CD4-positive, alpha-beta T cell (primary cell): ENCODE data around the gene DNAH6. TPM values are rescaled to one million over a fixed set of nuclear protein-coding genes. Genes with fewer than 3 reads are reported as not detected.

ENCODE experiments used
- ATAC-seq: fragments of 200-7000 bp; cut with Tn5 transposase; one replicate; pipeline ENCODE4 v1.10.0; 2022; ENCODE audit warnings: mild to moderate bottlenecking; ENCODE audit not compliant: poor library complexity
- CTCF ChIA-PET: fragments of 350-600 bp; sonication (Branson Sonifier 250); formaldehyde crosslinking; loops from one replicate; lab custom pipeline; 2021; ENCODE audit warnings: antibody characterized with exemption, inconsistent platforms; lab: Charles Lee
- POLR2A ChIA-PET: fragments of 350-600 bp; sonication (Branson Sonifier 250); formaldehyde crosslinking; loops from one replicate; lab custom pipeline; 2021; ENCODE audit warnings: antibody characterized with exemption, inconsistent platforms; lab: Charles Lee
- DNase-seq, 14 experiments: peaks; one replicate each; pipeline ENCODE4 v3.0.0-alpha.2; 2013 to 2020; ENCODE audit warnings: mixed read lengths in 2 of 14
- H3K27ac ChIP-seq, 2 donors: one replicate each; pipeline versions ENCODE4 v1.5.1 to v1.7.0; 2013; ENCODE audit warnings: low read length in 2 of 2, low read depth in 1 of 2, mild to moderate bottlenecking in 1 of 2
- H3K27me3 ChIP-seq, 2 experiments: 1 replicate in 1 of 2; 2 replicates in 1 of 2; pipeline versions ENCODE4 v1.6.1 to v1.7.0; 2013; ENCODE audit warnings: low read length in 2 of 2, control low read depth in 1 of 2, mild to moderate bottlenecking in 1 of 2, moderate library complexity in 1 of 2; ENCODE audit not compliant: insufficient read depth in 2 of 2, control insufficient read depth in 1 of 2
- H3K36me3 ChIP-seq: one replicate; pipeline ENCODE4 v1.6.1; 2013; ENCODE audit warnings: low read length, control low read depth; ENCODE audit not compliant: insufficient read depth
- H3K4me1 ChIP-seq: one replicate; pipeline ENCODE4 v1.6.1; 2013; ENCODE audit warnings: low read length, control low read depth; ENCODE audit not compliant: insufficient read depth
- H3K4me3 ChIP-seq: one replicate; pipeline ENCODE4 v1.5.1; 2013; ENCODE audit warnings: mild to moderate bottlenecking, low read length, moderate library complexity
- H3K9me3 ChIP-seq, 2 experiments: 1 replicate in 1 of 2; 2 replicates in 1 of 2; pipeline versions ENCODE4 v1.6.1 to v1.7.0; 2013; ENCODE audit warnings: low read length in 2 of 2, mild to moderate bottlenecking in 2 of 2, control low read depth in 1 of 2, moderate library complexity in 1 of 2; ENCODE audit not compliant: control insufficient read depth in 1 of 2, insufficient read depth in 1 of 2
- H3K27ac Mint-ChIP-seq: one replicate; pipeline ENCODE4 v1.8.0; 2020; ENCODE audit warnings: mixed read lengths
- H3K27me3 Mint-ChIP-seq: one replicate; pipeline ENCODE4 v1.8.0; 2021; ENCODE audit warnings: mixed read lengths
- H3K36me3 Mint-ChIP-seq: one replicate; pipeline ENCODE4 v1.8.0; 2021; ENCODE audit warnings: low read depth, mixed read lengths
- H3K4me1 Mint-ChIP-seq: one replicate; pipeline ENCODE4 v1.8.0; 2021; ENCODE audit warnings: low read depth, mixed read lengths
- H3K4me3 Mint-ChIP-seq: one replicate; pipeline ENCODE4 v1.8.0; 2020; ENCODE audit warnings: mild to moderate bottlenecking, mixed read lengths
- H3K9me3 Mint-ChIP-seq: one replicate; pipeline ENCODE4 v1.8.0; 2020; ENCODE audit warnings: mixed read lengths
- intact Hi-C, 2 experiments: fragments of 100-400 bp; cut with DNase I in 1 of 2; cut with micrococcal nuclease in 1 of 2; formaldehyde crosslinking; loops; one replicate each; pipeline versions ENCODE4 v1.15.1 to v1.9.0; 2023 to 2025; cut with DNase I, micrococcal nuclease
- total RNA-seq, 174 experiments: library from RNA in 2 of 174; stranded (reverse) in 2 of 174; gene quantifications; one replicate each; pipeline ENCODE4 v1.2.3 and lab custom pipeline; 2021 to 2026
- TF ChIP-seq, protein P1 (sequence below): fragments of 200-600 bp; IDR thresholded peaks from one replicate; pipeline ENCODE4 v1.8.0; 2022; ENCODE audit warnings: antibody characterized with exemption, mild to moderate bottlenecking

DNAH6 gene
- total RNA-seq, 2 experiments from 2014 or later, result 0.59 to 1.2 TPM

DNA sequence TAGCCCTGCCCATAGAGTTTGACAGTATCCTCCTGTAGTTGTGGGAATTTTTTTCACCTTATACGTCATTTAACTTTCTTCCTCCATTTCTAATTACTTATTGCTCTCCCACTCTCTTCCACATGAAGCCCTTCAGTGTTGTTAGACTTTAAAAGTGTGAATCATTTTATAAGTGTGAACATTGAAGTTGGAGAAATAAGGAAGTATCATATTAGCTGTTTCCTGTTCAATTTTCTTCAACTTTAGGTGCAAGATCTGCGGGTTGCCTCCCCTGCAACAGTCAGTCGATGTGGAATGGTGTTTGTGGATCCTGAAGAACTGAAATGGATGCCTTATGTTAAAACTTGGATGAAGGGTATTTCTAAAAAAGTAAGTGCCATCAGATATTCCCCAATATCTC is 138.1 kb downstream of the DNAH6 start:
- ATAC-seq (no peak), DNase-seq (peak in 1 of 14 experiments; percentile 15)
- Histone ChIP-seq H3K27me3 (no peaks in the 10 kb centered on the region), H3K27ac (no peak overlapping the region), H3K4me3 (no peak overlapping the region), H3K36me3 (no peaks in the 10 kb centered on the region), H3K9me3 (no peaks in the 10 kb centered on the region), H3K4me1 (peaks cover 22% of the 10 kb centered on the region)
- TF ChIP-seq, protein P1, sequence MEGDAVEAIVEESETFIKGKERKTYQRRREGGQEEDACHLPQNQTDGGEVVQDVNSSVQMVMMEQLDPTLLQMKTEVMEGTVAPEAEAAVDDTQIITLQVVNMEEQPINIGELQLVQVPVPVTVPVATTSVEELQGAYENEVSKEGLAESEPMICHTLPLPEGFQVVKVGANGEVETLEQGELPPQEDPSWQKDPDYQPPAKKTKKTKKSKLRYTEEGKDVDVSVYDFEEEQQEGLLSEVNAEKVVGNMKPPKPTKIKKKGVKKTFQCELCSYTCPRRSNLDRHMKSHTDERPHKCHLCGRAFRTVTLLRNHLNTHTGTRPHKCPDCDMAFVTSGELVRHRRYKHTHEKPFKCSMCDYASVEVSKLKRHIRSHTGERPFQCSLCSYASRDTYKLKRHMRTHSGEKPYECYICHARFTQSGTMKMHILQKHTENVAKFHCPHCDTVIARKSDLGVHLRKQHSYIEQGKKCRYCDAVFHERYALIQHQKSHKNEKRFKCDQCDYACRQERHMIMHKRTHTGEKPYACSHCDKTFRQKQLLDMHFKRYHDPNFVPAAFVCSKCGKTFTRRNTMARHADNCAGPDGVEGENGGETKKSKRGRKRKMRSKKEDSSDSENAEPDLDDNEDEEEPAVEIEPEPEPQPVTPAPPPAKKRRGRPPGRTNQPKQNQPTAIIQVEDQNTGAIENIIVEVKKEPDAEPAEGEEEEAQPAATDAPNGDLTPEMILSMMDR, result no peak
- Mint-ChIP-seq H3K4me3 (no peak overlapping the region), H3K9me3 (peaks cover 9% of the 10 kb centered on the region), H3K4me1 (peaks cover 74% of the 10 kb centered on the region), H3K27me3 (no peaks in the 10 kb centered on the region), H3K27ac (peak overlapping the region; percentile 24), H3K36me3 (peaks cover 9% of the 10 kb centered on the region)
- ChIA-PET POLR2A (no interaction called here), CTCF (no interaction called here)
- intact Hi-C loops, result loop anchor here in 1 of 2 experiments (5.0 kb wide), 1 partner anchor 203 kb away; no protein-coding TSS in a partner anchor

DNA sequence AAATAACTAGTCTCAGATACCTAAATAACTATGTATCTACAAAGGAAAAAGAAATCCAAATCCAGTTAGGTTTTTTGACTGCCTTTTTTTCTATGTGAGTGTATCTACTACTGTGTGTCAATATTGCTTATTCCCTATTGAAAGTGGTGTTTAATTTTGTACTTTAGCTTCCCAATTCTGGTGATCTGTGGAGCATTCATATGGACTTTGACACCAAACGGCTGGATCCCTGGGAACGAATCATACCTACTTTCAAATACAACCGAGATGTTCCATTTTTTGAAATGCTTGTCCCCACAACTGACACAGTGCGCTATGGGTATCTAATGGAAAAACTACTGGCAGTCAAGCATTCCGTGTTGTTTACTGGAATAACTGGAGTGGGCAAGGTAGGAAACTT is 152.8 kb downstream of the DNAH6 start:
- POLR2A ChIA-PET, result no interaction called here
- no peaks in the 10 kb centered on the region for H3K27me3 ChIP-seq
- H3K27me3 Mint-ChIP-seq, result no peaks in the 10 kb centered on the region
- intact Hi-C loops, result no loop called here
- ATAC-seq (no peak), DNase-seq (no peak)
- H3K9me3 ChIP-seq, result peaks cover 0 to 4% of the 10 kb centered on the region in 2 experiments
- no peak overlapping the region for H3K4me3 ChIP-seq
- H3K27ac ChIP-seq, result no peak overlapping the region
- no peaks in the 10 kb centered on the region for H3K36me3 ChIP-seq
- H3K4me3 Mint-ChIP-seq, result no peak overlapping the region
- H3K4me1 Mint-ChIP-seq, result peaks cover 11% of the 10 kb centered on the region
- H3K9me3 Mint-ChIP-seq, result peaks cover 3% of the 10 kb centered on the region
- TF ChIP-seq, protein P1, result no peak
- CTCF ChIA-PET, result interaction anchor here (0.7 kb wide), 1 partner anchor 15 kb away, joined by 3 read pairs; no protein-coding TSS in a partner anchor
- H3K27ac Mint-ChIP-seq, result no peak overlapping the region
- no peaks in the 10 kb centered on the region for H3K4me1 ChIP-seq
- no peaks in the 10 kb centered on the region for H3K36me3 Mint-ChIP-seq

DNA sequence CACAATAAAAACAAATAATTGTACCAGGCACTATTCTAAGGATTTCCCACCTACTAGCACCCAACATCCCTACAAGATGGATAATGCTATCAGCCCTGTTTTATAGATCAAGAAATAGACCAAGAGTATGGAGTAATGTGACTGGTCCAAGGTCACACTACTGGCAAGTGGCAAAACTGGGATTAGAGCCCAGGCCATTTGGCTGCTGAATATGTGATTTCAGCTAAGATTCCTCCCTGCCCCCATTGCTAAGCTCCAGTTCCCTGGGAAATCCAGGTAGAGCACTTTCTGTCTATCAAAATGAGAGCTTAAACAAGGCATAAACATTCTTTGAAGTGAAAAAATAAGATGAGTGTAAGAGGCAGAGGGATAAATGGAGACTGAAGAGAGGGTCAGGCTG is 157.8 kb downstream of the DNAH6 start:
- intact Hi-C loops, result no loop called here
- Histone ChIP-seq H3K4me1 (peaks cover 9% of the 10 kb centered on the region), H3K27me3 (no peaks in the 10 kb centered on the region), H3K36me3 (no peaks in the 10 kb centered on the region), H3K9me3 (peaks cover 0 to 4% of the 10 kb centered on the region in 2 experiments), H3K4me3 (no peak overlapping the region), H3K27ac (no peak overlapping the region)
- no peaks in the 10 kb centered on the region for H3K9me3 Mint-ChIP-seq
- no peak for ATAC-seq
- ChIA-PET CTCF (no interaction called here), POLR2A (no interaction called here)
- H3K36me3 Mint-ChIP-seq, result no peaks in the 10 kb centered on the region
- H3K27me3 Mint-ChIP-seq, result no peaks in the 10 kb centered on the region
- TF ChIP-seq, protein P1, result no peak
- no peak for DNase-seq
- H3K4me3 Mint-ChIP-seq, result no peak overlapping the region
- H3K27ac Mint-ChIP-seq, result no peak overlapping the region
- H3K4me1 Mint-ChIP-seq, result peaks cover 48% of the 10 kb centered on the region
